GM12878 (cell line): ENCODE results near the gene TMEM63C. TPM values are rescaled to one million over a fixed set of nuclear protein-coding genes. Genes with fewer than 3 reads are reported as not detected.

Experiments
- ATAC-seq: fragments of 200-7000 bp; cut with Tn5 transposase; 3 replicates; pipeline ENCODE4 v1.9.1; 2020; ENCODE audit warnings: mild to moderate bottlenecking, moderate library complexity
- BruUV-seq: library from RNA; stranded (reverse); fragments of 400-500 nt; replicated peaks from 2 replicates; lab custom pipeline; 2021; lab: Mats Ljungman, UMichigan
- CTCF ChIA-PET: fragments of 300-600 bp; sonication (Branson Sonifier 250); formaldehyde crosslinking; extraction: SDS; loops from one replicate; lab custom pipeline; 2021; ENCODE audit warnings: inconsistent platforms; lab: Yijun Ruan, JAX
- POLR2A ChIA-PET: fragments of 350-600 bp; formaldehyde crosslinking; extraction: SDS; loops from one replicate; lab custom pipeline; 2021; ENCODE audit warnings: inconsistent platforms; lab: Charles Lee
- RAD21 ChIA-PET: fragments of 300-600 bp; sonication (Branson Sonifier 250); formaldehyde crosslinking; loops from one replicate; lab custom pipeline; 2023; ENCODE audit warnings: antibody characterized with exemption; ENCODE audit not compliant: unreplicated experiment; lab: Charles Lee
- SMC1A ChIA-PET: fragments of 300-600 bp; sonication (Branson Sonifier 250); formaldehyde crosslinking; loops from one replicate; lab custom pipeline; 2023; ENCODE audit not compliant: unreplicated experiment, uncharacterized antibody; lab: Charles Lee
- DNase-seq: peaks from one replicate; pipeline ENCODE4 v3.0.0-alpha.2; 2011; ENCODE audit warnings: low read depth, low spot score
- FAIRE-seq: peaks from 3 replicates; lab custom pipeline; 2011; peaks lifted over from hg19 to GRCh38; lab: Jason Lieb, UNC
- H2AFZ ChIP-seq: 2 replicates; pipeline ENCODE4 v1.6.0; 2011; ENCODE audit warnings: low read depth, low read length, control low read depth; ENCODE audit not compliant: control insufficient read depth
- H3K27ac ChIP-seq: 2 replicates; pipeline ENCODE4 v1.5.1; 2011; ENCODE audit warnings: control low read depth; ENCODE audit not compliant: control insufficient read depth, insufficient read depth
- H3K27me3 ChIP-seq, 2 experiments: replicated peaks in 1 of 2; 2 replicates each; pipeline versions ENCODE4 v1.6.0 to v1.6.1; 2011; ENCODE audit warnings: low read length in 1 of 2; ENCODE audit not compliant: control insufficient read depth in 2 of 2, insufficient read depth in 2 of 2
- H3K36me3 ChIP-seq, 2 experiments: 2 replicates each; pipeline ENCODE4 v1.5.1; 2011; ENCODE audit warnings: low read length in 1 of 2; ENCODE audit not compliant: control insufficient read depth in 2 of 2, insufficient read depth in 2 of 2
- H3K4me1 ChIP-seq: 2 replicates; pipeline ENCODE4 v1.6.1; 2011; ENCODE audit warnings: mild to moderate bottlenecking, low read length, moderate library complexity, mixed read lengths; ENCODE audit not compliant: control insufficient read depth, insufficient read depth
- H3K4me2 ChIP-seq: 2 replicates; pipeline ENCODE4 v1.6.0; 2011; ENCODE audit warnings: control low read depth; ENCODE audit not compliant: control insufficient read depth, insufficient read depth
- H3K4me3 ChIP-seq: fragments of 200-600 bp; sonication (generic); 2 replicates; pipeline ENCODE4 v1.5.1; 2016
- H3K79me2 ChIP-seq: 2 replicates; pipeline ENCODE4 v1.6.0; 2011; ENCODE audit warnings: low read length; ENCODE audit not compliant: control insufficient read depth, insufficient read depth
- H3K9ac ChIP-seq: 2 replicates; pipeline ENCODE4 v1.8.0; 2011; ENCODE audit warnings: low read length, control low read depth, mixed read lengths; ENCODE audit not compliant: control insufficient read depth, insufficient read depth
- H3K9me3 ChIP-seq: replicated peaks from 3 replicates; pipeline ENCODE4 v1.5.1; 2011; ENCODE audit warnings: mild to moderate bottlenecking, low read length; ENCODE audit not compliant: control insufficient read depth, insufficient read depth
- H4K20me1 ChIP-seq: 2 replicates; pipeline ENCODE4 v1.6.0; 2011; ENCODE audit not compliant: control insufficient read depth, insufficient read depth
- ASH2L ChIP-seq: fragments of 300-600, 200-600 bp; sonication (generic); IDR thresholded peaks from 2 replicates; pipeline ENCODE4 v1.6.1; 2017; ENCODE audit warnings: low read depth, mild to moderate bottlenecking, borderline replicate concordance
- EED ChIP-seq: sonication (generic); IDR thresholded peaks from 2 replicates; pipeline ENCODE4 v1.6.1; 2016; ENCODE audit warnings: antibody characterized with exemption, low read depth
- ETV6 ChIP-seq, 2 experiments: fragments of 450-650 bp in 1 of 2; IDR thresholded peaks in 1 of 2; conservative IDR thresholded peaks in 1 of 2; 2 replicates each; pipeline ENCODE4 v1.6.1; 2014; ENCODE audit warnings: antibody characterized with exemption in 1 of 2, borderline replicate concordance in 1 of 2, low read depth in 1 of 2, mild to moderate bottlenecking in 1 of 2, moderate library complexity in 1 of 2
- FOXK2 ChIP-seq: fragments of 450-650 bp; IDR thresholded peaks from 2 replicates; pipeline ENCODE4 v1.6.1; 2017; ENCODE audit warnings: mild to moderate bottlenecking, moderate library complexity
- POU2F2 ChIP-seq: IDR thresholded peaks from 3 replicates; pipeline ENCODE4 v1.6.1; 2011; ENCODE audit warnings: low read depth, mild to moderate bottlenecking, low read length, borderline replicate concordance
- SMARCA5 ChIP-seq: fragments of 450-650 bp; IDR thresholded peaks from 2 replicates; pipeline ENCODE4 v1.6.1; 2017; ENCODE audit warnings: mild to moderate bottlenecking
- STAT1 ChIP-seq: fragments of 450-650 bp; conservative IDR thresholded peaks from 2 replicates; pipeline ENCODE4 v1.6.1; 2014; ENCODE audit warnings: antibody characterized with exemption, mild to moderate bottlenecking
- YY1 ChIP-seq: IDR thresholded peaks from 2 replicates; pipeline ENCODE4 v1.6.1; 2011; ENCODE audit warnings: low read depth, mild to moderate bottlenecking, low read length
- WGBS: methylation state at CpG from one replicate; pipeline ENCODE4 v1.1.6; 2016; ENCODE audit warnings: low lambda C conversion rate; ENCODE audit not compliant: insufficient replicate concordance, insufficient coverage; ENCODE audit errors: missing lambda C conversion rate; 5-methylcytosine and 5-hydroxymethylcytosine counted together
- in situ Hi-C: fragments of 300-500 bp; cut with MboI; formaldehyde crosslinking; loops from 9 replicates; pipeline ENCODE4 v1.14.3; 2018; ENCODE audit warnings: mixed read lengths
- intact Hi-C: fragments of 100-400 bp; cut with micrococcal nuclease; formaldehyde crosslinking; loops from one replicate; pipeline ENCODE4 v1.14.2; 2022; ENCODE audit not compliant: unreplicated experiment
- polyA plus RNA-seq, 11 experiments: library from polyadenylated mRNA; depleted of rRNA in 4 of 11; unstranded in 6 of 11; stranded (reverse) in 5 of 11; fragments of >200 nt; fragmentation: Nextera tagmentation in 4 of 11; fragmentation: Illumina TruSeq in 1 of 11; extraction: Ambion mirVana in 4 of 11; extraction: Trizol in 1 of 11; gene quantifications; 1 replicate in 1 of 11; 2 replicates in 10 of 11; pipeline versions ENCODE4 v1.2.1 to v1.2.3, GENCODE V29; 2011 to 2016; ENCODE audit warnings: inconsistent platforms in 2 of 11, missing spikeins in 2 of 11, low read depth in 1 of 11
- total RNA-seq, 4 experiments: library from RNA; depleted of rRNA in 3 of 4; stranded (reverse); fragments of >200 nt in 3 of 4; fragmentation: Illumina TruSeq in 1 of 4; extraction: Trizol in 1 of 4; gene quantifications; 2 replicates each; pipeline versions ENCODE4 v1.2.1 to v1.2.3, GENCODE V29; 2013 to 2021
- TF ChIP-seq, protein P1 (sequence below): IDR thresholded peaks from 2 replicates; pipeline ENCODE4 v1.6.1; 2012; ENCODE audit warnings: mild to moderate bottlenecking, low read depth, low read length

TMEM63C gene
- total and polyA plus RNA-seq, 10 of the 15 experiments (the other 5 are each of a cell fraction or from before 2014, with no cell fraction given): 0.06 to 1.3 (median 0.39) TPM; not detected in 4

GRCh38 chr14:77197988-77198387 is 16.4 kb downstream of the TMEM63C start:
- SMC1A ChIA-PET: no interaction called here
- Histone ChIP-seq H3K36me3 (no peaks in the 10 kb centered on the region), H4K20me1 (no peaks in the 10 kb centered on the region), H2AFZ (no peak overlapping the region)
- no peak for ATAC-seq
- no TSS peak for BruUV-seq
- no peak for TF ChIP-seq POU2F2
- no peak for TF ChIP-seq FOXK2
- TF ChIP-seq EED: no peak
- no peak for TF ChIP-seq ASH2L
- no peak for TF ChIP-seq ETV6 (conservative IDR thresholded peaks at IDR 0.05 in 1 of 2, IDR thresholded peaks at IDR 0.05 in 1 of 2; ENCODE audit: borderline replicate concordance in 1 of 2, low read depth in 1 of 2)
- TF ChIP-seq, protein P1, sequence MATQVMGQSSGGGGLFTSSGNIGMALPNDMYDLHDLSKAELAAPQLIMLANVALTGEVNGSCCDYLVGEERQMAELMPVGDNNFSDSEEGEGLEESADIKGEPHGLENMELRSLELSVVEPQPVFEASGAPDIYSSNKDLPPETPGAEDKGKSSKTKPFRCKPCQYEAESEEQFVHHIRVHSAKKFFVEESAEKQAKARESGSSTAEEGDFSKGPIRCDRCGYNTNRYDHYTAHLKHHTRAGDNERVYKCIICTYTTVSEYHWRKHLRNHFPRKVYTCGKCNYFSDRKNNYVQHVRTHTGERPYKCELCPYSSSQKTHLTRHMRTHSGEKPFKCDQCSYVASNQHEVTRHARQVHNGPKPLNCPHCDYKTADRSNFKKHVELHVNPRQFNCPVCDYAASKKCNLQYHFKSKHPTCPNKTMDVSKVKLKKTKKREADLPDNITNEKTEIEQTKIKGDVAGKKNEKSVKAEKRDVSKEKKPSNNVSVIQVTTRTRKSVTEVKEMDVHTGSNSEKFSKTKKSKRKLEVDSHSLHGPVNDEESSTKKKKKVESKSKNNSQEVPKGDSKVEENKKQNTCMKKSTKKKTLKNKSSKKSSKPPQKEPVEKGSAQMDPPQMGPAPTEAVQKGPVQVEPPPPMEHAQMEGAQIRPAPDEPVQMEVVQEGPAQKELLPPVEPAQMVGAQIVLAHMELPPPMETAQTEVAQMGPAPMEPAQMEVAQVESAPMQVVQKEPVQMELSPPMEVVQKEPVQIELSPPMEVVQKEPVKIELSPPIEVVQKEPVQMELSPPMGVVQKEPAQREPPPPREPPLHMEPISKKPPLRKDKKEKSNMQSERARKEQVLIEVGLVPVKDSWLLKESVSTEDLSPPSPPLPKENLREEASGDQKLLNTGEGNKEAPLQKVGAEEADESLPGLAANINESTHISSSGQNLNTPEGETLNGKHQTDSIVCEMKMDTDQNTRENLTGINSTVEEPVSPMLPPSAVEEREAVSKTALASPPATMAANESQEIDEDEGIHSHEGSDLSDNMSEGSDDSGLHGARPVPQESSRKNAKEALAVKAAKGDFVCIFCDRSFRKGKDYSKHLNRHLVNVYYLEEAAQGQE: no peak
- TF ChIP-seq YY1: no peak
- TF ChIP-seq STAT1: no peak
- TF ChIP-seq SMARCA5: no peak
- TF ChIP-seq, all 136 proteins: peak for 0
- Histone ChIP-seq H3K27me3 (peaks cover 0 to 8% of the 10 kb centered on the region in 2 experiments; a peak in 2 of 4 replicates), H3K4me1 (no peaks in the 10 kb centered on the region), H3K4me2 (no peak overlapping the region), H3K79me2 (no peaks in the 10 kb centered on the region), H3K9ac (no peak overlapping the region), H3K9me3 (no peaks in the 10 kb centered on the region), H3K4me3 (no peak overlapping the region), H3K27ac (no peak overlapping the region)
- in situ Hi-C loops: no loop called here
- no peak for FAIRE-seq
- no peak for DNase-seq
- WGBS: 20% methylated on average over 4 of the region's 4 CpGs
- intact Hi-C loops: loop anchor here (1.0 kb wide), 1 partner anchor 16 kb away; no protein-coding TSS in a partner anchor
- ChIA-PET CTCF (interaction anchor here (1.4 kb wide), 1 partner anchor 16 kb away, joined by 4 read pairs; no protein-coding TSS in a partner anchor), RAD21 (interaction anchor here (0.6 kb wide), 1 partner anchor 72 kb away, joined by 3 read pairs; no protein-coding TSS in a partner anchor), POLR2A (no interaction called here)
